A673 (cell line): ENCODE results near the gene SCN2A.

Source experiments
- CTCF ChIP-seq: fragments of 300-800, 200-600 bp; sonication (generic); conservative IDR thresholded peaks from 2 replicates; pipeline ENCODE4 v1.5.1; 2017; ENCODE audit warnings: low read depth, mild to moderate bottlenecking, antibody characterized with exemption, low read length, moderate library complexity, mixed read lengths
- EZH2 ChIP-seq: fragments of 200-600 bp; sonication (generic); IDR thresholded peaks from 2 replicates; pipeline ENCODE4 v1.6.1; 2017; ENCODE audit warnings: borderline replicate concordance, low read depth, mild to moderate bottlenecking, mixed read lengths, antibody characterized with exemption, low read length; ENCODE audit not compliant: poor library complexity, severe bottlenecking

DNA sequence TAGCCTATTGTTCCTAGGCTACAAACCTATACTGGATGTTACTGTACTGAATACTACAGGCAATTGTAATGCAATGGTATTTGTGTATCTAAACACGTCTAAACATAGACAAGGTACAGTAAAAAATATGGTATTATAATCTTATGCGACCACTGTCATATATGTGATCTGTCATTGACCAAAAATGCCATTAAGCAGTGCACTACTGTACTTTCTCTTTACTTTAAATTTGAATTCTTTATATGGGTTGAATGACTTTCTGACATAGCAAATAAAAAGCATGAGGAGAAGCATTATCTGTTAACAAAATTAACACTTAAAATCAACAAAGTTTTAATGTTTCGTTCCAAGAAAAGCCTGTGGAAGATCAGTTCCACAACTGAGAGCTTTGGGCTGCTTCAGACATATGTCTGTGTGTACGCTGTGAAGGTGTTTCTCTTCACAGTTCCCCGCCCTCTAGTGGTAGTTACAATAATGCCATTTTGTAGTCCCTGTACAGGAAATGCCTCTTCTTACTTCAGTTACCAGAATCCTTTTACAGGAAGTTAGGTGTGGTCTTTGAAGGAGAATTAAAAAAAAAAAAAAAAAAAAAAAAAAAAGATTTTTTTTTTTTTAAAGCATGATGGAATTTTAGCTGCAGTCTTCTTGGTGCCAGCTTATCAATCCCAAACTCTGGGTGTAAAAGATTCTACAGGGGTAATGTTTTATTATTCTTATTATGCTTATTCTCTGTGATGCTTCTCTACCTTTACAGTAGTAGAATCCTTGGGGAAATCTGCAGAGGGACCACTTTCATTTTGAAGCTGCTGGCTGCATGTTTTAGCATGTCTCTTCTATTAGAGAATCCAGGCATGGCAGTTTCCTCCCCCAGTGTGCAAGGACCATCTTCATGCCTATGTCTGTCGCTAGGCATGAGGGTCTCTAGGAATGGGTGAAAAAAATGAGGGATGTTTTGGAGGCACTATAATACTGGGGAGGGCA is 54.5 kb downstream of the SCN2A start:
- TF ChIP-seq EZH2 (no peak), CTCF (peak; percentile 81)
